ENCODE data around the gene LIPE. TPM values are rescaled to one million over a fixed set of nuclear protein-coding genes. Genes with fewer than 3 reads are reported as not detected.

LIPE gene
- total RNA-seq, 1 experiment from 2014 or later = 10.2 TPM

DNA sequence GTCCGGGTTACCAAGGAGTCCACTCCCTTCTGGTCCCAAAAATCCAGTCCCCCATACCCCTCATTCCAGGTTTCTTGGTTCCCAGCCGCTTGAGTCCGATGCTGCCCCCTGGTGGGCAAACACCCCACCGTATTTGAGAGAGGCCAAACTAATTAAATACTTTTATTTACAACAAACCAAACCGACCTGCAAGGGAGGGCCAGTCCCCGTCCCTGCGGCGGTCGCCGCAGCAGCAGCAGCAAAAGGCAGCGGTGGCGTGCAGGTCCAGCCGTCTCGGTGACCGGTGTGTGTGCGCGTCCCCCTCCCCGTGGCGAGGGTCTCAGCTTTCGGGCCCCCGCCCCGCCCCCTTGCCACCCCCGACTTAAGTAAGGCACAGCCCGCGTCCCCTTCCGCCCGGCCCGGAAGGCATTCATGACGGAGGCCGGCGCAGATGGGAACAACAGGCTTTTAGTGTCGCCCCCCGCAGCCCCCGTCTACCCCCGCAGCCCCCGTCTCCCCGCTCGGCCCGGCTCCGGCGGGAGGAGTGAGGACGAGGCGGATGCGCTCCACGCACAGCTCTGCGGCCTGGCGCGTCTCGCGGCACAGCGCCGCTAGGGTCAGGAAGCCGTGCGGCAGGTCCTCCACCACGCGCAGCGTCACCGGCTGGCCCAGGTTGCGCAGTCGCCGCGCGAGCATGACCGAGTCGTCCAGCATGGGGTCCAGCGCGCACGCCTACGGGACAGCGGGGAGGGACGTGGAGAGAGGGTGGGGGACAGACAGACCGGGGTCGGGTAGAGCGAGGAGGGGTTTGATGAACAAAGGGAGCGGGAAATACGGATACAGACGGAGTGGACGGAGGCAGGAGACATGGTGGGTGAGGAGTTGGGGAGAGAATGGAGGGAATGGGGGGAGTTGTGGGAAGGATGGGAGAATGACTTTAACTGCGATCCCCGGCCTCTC lies 25.6 kb downstream of the LIPE start (continued):
- TF ChIP-seq, protein P1, sequence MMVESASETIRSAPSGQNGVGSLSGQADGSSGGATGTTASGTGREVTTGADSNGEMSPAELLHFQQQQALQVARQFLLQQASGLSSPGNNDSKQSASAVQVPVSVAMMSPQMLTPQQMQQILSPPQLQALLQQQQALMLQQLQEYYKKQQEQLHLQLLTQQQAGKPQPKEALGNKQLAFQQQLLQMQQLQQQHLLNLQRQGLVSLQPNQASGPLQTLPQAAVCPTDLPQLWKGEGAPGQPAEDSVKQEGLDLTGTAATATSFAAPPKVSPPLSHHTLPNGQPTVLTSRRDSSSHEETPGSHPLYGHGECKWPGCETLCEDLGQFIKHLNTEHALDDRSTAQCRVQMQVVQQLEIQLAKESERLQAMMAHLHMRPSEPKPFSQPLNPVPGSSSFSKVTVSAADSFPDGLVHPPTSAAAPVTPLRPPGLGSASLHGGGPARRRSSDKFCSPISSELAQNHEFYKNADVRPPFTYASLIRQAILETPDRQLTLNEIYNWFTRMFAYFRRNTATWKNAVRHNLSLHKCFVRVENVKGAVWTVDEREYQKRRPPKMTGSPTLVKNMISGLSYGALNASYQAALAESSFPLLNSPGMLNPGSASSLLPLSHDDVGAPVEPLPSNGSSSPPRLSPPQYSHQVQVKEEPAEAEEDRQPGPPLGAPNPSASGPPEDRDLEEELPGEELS (CRISPR knock-in tag; IDR thresholded peaks at IDR 0.05) = peak; percentile 88; the same call in 1 of the 2 replicates
- TF ChIP-seq KAT7 (CRISPR knock-in tag; IDR thresholded peaks at IDR 0.05; ENCODE audit: borderline replicate concordance) = no peak

DNA sequence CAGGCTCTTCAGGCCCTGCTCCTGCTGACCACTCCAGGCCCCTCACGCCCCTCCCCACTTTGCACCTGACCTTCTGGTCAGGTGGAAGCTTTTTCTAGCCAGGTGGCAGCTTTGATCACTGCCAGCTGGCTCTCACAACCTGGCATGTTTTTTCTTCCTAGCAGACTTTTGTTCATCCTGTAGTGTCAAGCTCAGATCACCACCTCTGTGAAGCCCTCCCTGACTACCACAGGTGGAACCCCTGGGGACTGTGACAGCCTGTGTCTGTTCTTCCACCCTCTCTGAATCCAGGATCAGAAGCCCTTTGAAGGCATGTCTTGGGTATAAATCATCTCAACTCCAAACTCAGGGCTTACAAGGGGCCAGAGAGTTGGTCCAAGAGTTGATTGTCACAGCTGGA lies 26.8 kb downstream of the LIPE start:
- H3K9me3 Mint-ChIP-seq = no peaks in the 10 kb centered on the region
- DNase-seq (ENCODE audit: low spot score) (no peak), ATAC-seq (no peak)
- peaks cover 34% of the 10 kb centered on the region for H3K4me1 Mint-ChIP-seq
- H3K27me3 Mint-ChIP-seq (ENCODE audit: low read depth) = peaks cover 37% of the 10 kb centered on the region
- ChIA-PET POLR2A (interaction anchor here (1.4 to 2.7 kb wide), 3 partner anchors 24 to 35 kb away, joined by 4 to 13 read pairs (median 6); no protein-coding TSS in a partner anchor), CTCF (interaction anchor here (0.9 to 4.2 kb wide), 15 partner anchors 11 to 304 kb away, joined by 3 to 28 read pairs (median 9); partner anchors contain the start of gene POU2F2)
- H3K36me3 Mint-ChIP-seq = 0 out of 2 replicates have a peak, but pooled peaks cover 2% of the 10 kb centered on the region
- TF ChIP-seq FOXK1 (CRISPR knock-in tag; IDR thresholded peaks at IDR 0.05) (no peak), RELA (CRISPR knock-in tag; IDR thresholded peaks at IDR 0.05; ENCODE audit: borderline replicate concordance) (no peak), SMAD3 (CRISPR knock-in tag; IDR thresholded peaks at IDR 0.05; ENCODE audit: borderline replicate concordance) (no peak), SMAD4 (CRISPR knock-in tag; IDR thresholded peaks at IDR 0.05) (no peak), SOX15 (CRISPR knock-in tag; IDR thresholded peaks at IDR 0.05) (no peak), ZNF121 (CRISPR knock-in tag; IDR thresholded peaks at IDR 0.05) (no peak), ZBTB21 (CRISPR knock-in tag; IDR thresholded peaks at IDR 0.05; ENCODE audit: borderline replicate concordance) (no peak), TEAD4 (CRISPR knock-in tag; IDR thresholded peaks at IDR 0.05) (no peak), ZNF423 (CRISPR knock-in tag; IDR thresholded peaks at IDR 0.05) (no peak)
- TF ChIP-seq, protein P2, sequence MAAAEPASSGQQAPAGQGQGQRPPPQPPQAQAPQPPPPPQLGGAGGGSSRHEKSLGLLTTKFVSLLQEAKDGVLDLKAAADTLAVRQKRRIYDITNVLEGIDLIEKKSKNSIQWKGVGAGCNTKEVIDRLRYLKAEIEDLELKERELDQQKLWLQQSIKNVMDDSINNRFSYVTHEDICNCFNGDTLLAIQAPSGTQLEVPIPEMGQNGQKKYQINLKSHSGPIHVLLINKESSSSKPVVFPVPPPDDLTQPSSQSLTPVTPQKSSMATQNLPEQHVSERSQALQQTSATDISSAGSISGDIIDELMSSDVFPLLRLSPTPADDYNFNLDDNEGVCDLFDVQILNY (CRISPR knock-in tag; IDR thresholded peaks at IDR 0.05) = no peak
- TF ChIP-seq, protein P3, sequence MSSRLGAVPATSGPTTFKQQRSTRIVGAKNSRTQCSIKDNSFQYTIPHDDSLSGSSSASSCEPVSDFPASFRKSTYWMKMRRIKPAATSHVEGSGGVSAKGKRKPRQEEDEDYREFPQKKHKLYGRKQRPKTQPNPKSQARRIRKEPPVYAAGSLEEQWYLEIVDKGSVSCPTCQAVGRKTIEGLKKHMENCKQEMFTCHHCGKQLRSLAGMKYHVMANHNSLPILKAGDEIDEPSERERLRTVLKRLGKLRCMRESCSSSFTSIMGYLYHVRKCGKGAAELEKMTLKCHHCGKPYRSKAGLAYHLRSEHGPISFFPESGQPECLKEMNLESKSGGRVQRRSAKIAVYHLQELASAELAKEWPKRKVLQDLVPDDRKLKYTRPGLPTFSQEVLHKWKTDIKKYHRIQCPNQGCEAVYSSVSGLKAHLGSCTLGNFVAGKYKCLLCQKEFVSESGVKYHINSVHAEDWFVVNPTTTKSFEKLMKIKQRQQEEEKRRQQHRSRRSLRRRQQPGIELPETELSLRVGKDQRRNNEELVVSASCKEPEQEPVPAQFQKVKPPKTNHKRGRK (CRISPR knock-in tag; IDR thresholded peaks at IDR 0.05; ENCODE audit: borderline replicate concordance) = no peak
- TF ChIP-seq, protein P4, sequence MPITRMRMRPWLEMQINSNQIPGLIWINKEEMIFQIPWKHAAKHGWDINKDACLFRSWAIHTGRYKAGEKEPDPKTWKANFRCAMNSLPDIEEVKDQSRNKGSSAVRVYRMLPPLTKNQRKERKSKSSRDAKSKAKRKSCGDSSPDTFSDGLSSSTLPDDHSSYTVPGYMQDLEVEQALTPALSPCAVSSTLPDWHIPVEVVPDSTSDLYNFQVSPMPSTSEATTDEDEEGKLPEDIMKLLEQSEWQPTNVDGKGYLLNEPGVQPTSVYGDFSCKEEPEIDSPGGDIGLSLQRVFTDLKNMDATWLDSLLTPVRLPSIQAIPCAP (CRISPR knock-in tag; IDR thresholded peaks at IDR 0.05) = no peak
- TF ChIP-seq, protein P5, sequence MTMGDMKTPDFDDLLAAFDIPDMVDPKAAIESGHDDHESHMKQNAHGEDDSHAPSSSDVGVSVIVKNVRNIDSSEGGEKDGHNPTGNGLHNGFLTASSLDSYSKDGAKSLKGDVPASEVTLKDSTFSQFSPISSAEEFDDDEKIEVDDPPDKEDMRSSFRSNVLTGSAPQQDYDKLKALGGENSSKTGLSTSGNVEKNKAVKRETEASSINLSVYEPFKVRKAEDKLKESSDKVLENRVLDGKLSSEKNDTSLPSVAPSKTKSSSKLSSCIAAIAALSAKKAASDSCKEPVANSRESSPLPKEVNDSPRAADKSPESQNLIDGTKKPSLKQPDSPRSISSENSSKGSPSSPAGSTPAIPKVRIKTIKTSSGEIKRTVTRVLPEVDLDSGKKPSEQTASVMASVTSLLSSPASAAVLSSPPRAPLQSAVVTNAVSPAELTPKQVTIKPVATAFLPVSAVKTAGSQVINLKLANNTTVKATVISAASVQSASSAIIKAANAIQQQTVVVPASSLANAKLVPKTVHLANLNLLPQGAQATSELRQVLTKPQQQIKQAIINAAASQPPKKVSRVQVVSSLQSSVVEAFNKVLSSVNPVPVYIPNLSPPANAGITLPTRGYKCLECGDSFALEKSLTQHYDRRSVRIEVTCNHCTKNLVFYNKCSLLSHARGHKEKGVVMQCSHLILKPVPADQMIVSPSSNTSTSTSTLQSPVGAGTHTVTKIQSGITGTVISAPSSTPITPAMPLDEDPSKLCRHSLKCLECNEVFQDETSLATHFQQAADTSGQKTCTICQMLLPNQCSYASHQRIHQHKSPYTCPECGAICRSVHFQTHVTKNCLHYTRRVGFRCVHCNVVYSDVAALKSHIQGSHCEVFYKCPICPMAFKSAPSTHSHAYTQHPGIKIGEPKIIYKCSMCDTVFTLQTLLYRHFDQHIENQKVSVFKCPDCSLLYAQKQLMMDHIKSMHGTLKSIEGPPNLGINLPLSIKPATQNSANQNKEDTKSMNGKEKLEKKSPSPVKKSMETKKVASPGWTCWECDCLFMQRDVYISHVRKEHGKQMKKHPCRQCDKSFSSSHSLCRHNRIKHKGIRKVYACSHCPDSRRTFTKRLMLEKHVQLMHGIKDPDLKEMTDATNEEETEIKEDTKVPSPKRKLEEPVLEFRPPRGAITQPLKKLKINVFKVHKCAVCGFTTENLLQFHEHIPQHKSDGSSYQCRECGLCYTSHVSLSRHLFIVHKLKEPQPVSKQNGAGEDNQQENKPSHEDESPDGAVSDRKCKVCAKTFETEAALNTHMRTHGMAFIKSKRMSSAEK (CRISPR knock-in tag; IDR thresholded peaks at IDR 0.05; ENCODE audit: borderline replicate concordance) = no peak
- TF ChIP-seq, protein P6, sequence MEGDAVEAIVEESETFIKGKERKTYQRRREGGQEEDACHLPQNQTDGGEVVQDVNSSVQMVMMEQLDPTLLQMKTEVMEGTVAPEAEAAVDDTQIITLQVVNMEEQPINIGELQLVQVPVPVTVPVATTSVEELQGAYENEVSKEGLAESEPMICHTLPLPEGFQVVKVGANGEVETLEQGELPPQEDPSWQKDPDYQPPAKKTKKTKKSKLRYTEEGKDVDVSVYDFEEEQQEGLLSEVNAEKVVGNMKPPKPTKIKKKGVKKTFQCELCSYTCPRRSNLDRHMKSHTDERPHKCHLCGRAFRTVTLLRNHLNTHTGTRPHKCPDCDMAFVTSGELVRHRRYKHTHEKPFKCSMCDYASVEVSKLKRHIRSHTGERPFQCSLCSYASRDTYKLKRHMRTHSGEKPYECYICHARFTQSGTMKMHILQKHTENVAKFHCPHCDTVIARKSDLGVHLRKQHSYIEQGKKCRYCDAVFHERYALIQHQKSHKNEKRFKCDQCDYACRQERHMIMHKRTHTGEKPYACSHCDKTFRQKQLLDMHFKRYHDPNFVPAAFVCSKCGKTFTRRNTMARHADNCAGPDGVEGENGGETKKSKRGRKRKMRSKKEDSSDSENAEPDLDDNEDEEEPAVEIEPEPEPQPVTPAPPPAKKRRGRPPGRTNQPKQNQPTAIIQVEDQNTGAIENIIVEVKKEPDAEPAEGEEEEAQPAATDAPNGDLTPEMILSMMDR (IDR thresholded peaks at IDR 0.05) = no peak
- no peak overlapping the region for H3K4me3 Mint-ChIP-seq
- H3K27ac Mint-ChIP-seq = peak overlapping the region; percentile 3; the same call in 1 of the 2 replicates
